Measurements from ENCODE around the gene IRAK2.

DNA sequence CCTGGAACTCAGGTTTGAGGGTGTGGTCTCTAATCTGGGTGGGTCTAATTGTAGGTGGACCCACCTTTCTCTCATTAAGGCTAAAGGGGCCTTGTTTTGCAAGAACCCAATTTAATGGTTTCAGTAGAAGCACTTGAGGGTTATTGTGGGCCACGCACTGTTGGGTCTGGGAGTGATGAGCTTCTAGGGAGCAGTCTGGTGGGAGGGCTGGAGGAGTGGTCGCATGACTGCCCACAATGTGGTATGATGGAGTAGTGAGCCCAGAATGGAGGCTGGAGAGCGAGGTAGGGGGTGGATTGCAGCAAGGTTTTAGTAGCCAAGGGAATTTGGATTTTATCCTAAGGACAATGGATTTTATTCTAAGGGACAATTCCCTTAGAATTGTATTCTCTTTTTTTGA lies 86.3 kb downstream of the IRAK2 start:
- TF ChIP-seq EZH2 (IDR thresholded peaks at IDR 0.05; ENCODE audit: insufficient read depth, low read length), result no peak
- TF ChIP-seq CTCF (IDR thresholded peaks at IDR 0.05; ENCODE audit: insufficient read depth, low read depth, low read length), result no peak

Measured in astrocyte (in vitro differentiated cells and primary cell).